Measurements from ENCODE around the gene RMDN3.

The RMDN3 gene

DNA sequence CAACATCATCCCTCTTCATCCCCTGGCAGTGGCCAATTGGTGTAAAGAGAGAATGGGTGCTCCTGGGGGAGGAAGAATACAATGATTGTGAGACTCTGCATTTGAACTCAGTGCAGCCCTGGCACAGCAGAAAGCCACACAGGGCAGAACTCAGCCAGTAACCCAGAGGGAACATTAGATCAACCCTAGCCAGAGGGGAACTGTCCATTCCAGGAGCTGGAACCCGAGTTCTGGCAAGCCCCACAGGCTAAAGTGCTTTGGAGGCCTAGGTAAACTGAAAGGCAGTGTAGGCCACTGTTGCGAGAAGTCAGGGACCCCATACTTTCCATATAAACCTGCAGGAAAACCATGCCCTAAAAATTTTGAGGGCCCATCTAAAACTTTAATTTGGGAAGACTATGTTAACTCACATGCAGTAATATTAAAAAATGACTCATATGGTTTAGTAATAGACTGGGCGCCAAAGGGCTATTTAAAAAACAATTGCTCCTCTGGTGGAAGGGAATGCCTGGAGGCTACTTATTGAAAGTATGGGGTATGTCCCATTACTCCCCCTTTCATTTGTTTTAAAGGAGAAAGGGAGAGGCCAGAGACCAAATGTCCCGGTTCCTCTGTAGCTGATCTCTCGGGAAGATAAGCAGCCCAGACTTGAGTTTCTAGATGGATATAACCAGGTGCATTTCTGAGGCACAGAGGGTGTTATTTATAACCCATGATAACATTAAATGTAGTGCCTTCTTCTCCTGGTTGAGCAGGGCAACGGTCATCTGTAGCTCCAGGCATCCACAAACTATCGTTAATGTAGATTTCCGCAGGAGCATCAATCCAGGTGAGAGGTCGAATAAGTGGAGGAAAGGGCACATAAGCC, 65.9 kb downstream of the RMDN3 start:
- DNase-seq, result no peak

Measured in right hindlimb (tissue), 1 donor.